ENCODE results near the gene CCBE1. TPM values are rescaled to one million over a fixed set of nuclear protein-coding genes. Genes with fewer than 3 reads are reported as not detected.
A peak's percentile ranks its signal among the peaks of the same experiment; 100 is the strongest.

The CCBE1 gene
- total RNA-seq, 1 donor = 35.3 TPM

- DNase-seq (ENCODE audit: low read depth) = no peak
- no peak overlapping the region for H3K4me3 ChIP-seq (ENCODE audit: low read depth, low read length)
- TF ChIP-seq CTCF (IDR thresholded peaks at IDR 0.05; ENCODE audit: insufficient read depth, low read length) = no peak
Observed at GRCh38 chr18:59690186-59690982, 6.8 kb downstream of the CCBE1 start.

- no peak for DNase-seq (ENCODE audit: low read depth)
- no peak overlapping the region for H3K4me3 ChIP-seq (ENCODE audit: low read depth, low read length)
- TF ChIP-seq CTCF (IDR thresholded peaks at IDR 0.05; ENCODE audit: insufficient read depth, low read length) = no peak
Observed at GRCh38 chr18:59689756-59690155, 7.5 kb downstream of the CCBE1 start.

- TF ChIP-seq CTCF (IDR thresholded peaks at IDR 0.05; ENCODE audit: insufficient read depth, low read length) = no peak
- no peak overlapping the region for H3K4me3 ChIP-seq (ENCODE audit: low read depth, low read length)
- DNase-seq (ENCODE audit: low read depth) = no peak
Observed at GRCh38 chr18:59686260-59686659, 11.0 kb downstream of the CCBE1 start.

GRCh38 chr18:59685501-59685900 is 11.7 kb downstream of the CCBE1 start:
- no peak for TF ChIP-seq CTCF (IDR thresholded peaks at IDR 0.05; ENCODE audit: insufficient read depth, low read length)
- H3K4me3 ChIP-seq (ENCODE audit: low read depth, low read length) = no peak overlapping the region
- peak; percentile 45 for DNase-seq (ENCODE audit: low read depth)

- DNase-seq (ENCODE audit: low read depth) = no peak
- H3K4me3 ChIP-seq (ENCODE audit: low read depth, low read length) = no peak overlapping the region
- no peak for TF ChIP-seq CTCF (IDR thresholded peaks at IDR 0.05; ENCODE audit: insufficient read depth, low read length)
Observed at GRCh38 chr18:59684777-59685176, 12.4 kb downstream of the CCBE1 start.

GRCh38 chr18:59681521-59682004 is 15.7 kb downstream of the CCBE1 start:
- TF ChIP-seq CTCF (IDR thresholded peaks at IDR 0.05; ENCODE audit: insufficient read depth, low read length) = no peak
- DNase-seq (ENCODE audit: low read depth) = no peak
- H3K4me3 ChIP-seq (ENCODE audit: low read depth, low read length) = no peak overlapping the region

Measured in fibroblast of the aortic adventitia (primary cell).